Astrocyte of the spinal cord (primary cell): ENCODE results near the gene KMT2B.
A peak's percentile ranks its signal among the peaks of the same experiment; 100 is the strongest.
"Not testable (repeated sequence)": the region's sequence is repeated elsewhere in the genome, so short reads cannot be mapped to it uniquely, and the experiment has no call there.

Experiments
- DNase-seq: peaks from one replicate; pipeline ENCODE4 v3.0.0; 2011; ENCODE audit warnings: low read depth, low spot score
- H3K4me3 ChIP-seq: 2 replicates; pipeline ENCODE4 v1.5.1; 2011; ENCODE audit warnings: low read depth, mild to moderate bottlenecking, low read length, moderate library complexity
- in situ Hi-C: cut with HindIII; loops from 2 replicates; pipeline ENCODE4 v1.10.0; 2017; ENCODE audit warnings: low sequenced_read_pairs
- TF ChIP-seq, protein P1 (sequence below): IDR thresholded peaks from 2 replicates; pipeline ENCODE4 v1.5.1; 2012; ENCODE audit warnings: low read depth, mild to moderate bottlenecking, low read length, inconsistent platforms

KMT2B gene

GRCh38 chr19:35673121-35673804, 44.5 kb upstream of the KMT2B start:
- H3K4me3 ChIP-seq: peak overlapping the region; percentile 35
- TF ChIP-seq, protein P1, sequence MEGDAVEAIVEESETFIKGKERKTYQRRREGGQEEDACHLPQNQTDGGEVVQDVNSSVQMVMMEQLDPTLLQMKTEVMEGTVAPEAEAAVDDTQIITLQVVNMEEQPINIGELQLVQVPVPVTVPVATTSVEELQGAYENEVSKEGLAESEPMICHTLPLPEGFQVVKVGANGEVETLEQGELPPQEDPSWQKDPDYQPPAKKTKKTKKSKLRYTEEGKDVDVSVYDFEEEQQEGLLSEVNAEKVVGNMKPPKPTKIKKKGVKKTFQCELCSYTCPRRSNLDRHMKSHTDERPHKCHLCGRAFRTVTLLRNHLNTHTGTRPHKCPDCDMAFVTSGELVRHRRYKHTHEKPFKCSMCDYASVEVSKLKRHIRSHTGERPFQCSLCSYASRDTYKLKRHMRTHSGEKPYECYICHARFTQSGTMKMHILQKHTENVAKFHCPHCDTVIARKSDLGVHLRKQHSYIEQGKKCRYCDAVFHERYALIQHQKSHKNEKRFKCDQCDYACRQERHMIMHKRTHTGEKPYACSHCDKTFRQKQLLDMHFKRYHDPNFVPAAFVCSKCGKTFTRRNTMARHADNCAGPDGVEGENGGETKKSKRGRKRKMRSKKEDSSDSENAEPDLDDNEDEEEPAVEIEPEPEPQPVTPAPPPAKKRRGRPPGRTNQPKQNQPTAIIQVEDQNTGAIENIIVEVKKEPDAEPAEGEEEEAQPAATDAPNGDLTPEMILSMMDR: no peak
- in situ Hi-C loops: no loop called here
- peak; percentile 33 for DNase-seq

DNA sequence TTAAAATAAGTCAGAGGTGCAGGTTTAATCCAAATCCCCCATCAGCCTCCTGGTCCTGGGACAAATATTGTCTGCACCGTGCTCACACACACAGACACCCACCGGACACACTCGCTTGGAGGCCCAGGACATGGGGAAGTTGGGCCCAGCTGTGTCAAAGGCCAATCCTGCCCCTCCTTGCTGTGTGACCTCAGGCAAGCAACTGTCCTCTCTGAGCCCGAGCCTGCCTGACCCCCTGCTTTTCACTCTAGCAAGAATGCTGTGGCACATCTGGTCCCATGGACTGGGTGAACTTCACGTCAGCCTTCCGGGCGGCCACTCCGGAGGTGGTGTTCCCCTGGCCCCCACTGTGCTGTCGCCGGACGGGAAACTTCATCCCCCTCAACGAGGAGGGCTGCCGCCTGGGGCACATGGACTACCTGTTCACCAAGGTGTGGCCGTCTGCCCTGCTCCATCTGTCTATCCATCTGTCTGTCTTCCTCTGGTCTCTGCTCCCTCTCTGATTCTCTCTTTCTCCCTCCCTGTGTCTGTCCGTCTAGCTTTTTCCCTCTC, 42.1 kb upstream of the KMT2B start:
- TF ChIP-seq, protein P1: no peak
- no peak overlapping the region for H3K4me3 ChIP-seq
- no peak for DNase-seq
- in situ Hi-C loops: no loop called here

DNA sequence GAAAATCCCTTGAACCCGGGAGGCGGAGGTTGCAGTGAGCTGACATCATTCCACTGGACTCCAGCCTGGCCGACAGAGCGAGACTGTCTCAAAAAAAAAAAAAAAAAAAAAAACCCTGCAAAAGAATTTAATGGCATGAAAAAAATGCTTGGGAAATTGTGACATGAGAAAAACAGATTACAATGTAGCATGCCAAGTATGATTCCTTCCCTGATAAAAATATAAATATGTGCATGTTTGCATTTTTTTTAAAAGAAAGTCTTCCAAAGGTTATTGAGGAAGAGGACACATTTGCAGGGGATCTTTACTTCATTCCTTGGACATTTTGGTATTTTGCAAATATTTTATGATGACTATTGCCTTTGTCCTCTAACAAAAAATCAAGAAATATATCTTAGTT, 28.0 kb upstream of the KMT2B start:
- no peak overlapping the region for H3K4me3 ChIP-seq
- in situ Hi-C loops: no loop called here
- TF ChIP-seq, protein P1: no peak
- DNase-seq: no peak

- DNase-seq, H3K4me3 ChIP-seq, in situ Hi-C loops: not testable (repeated sequence)
These were observed 26.7 kb upstream of the KMT2B start for GRCh38 chr19:35691106-35691505.

DNA sequence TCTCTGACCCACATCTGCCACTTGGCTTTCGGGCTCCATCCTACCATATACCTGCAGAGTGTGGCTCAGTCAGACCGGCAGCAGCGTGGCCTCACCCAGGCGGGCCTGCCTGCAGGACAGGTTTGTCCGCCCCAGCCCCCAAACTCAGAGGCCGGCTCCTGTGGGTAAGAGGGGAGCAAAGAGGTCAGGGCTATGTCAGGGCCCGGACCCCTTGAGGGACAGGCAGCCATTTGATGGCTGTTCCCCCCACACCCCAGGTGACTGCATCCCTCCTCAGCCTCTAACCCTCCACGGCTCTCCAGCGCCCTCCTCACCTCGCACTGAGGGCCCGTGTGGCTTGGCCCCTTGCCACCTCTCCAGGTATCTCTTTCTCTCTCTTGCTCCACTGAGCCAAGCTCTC, 25.8 kb upstream of the KMT2B start:
- no peak overlapping the region for H3K4me3 ChIP-seq
- DNase-seq: no peak
- in situ Hi-C loops: no loop called here
- TF ChIP-seq, protein P1: no peak

GRCh38 chr19:35693422-35693821, 24.4 kb upstream of the KMT2B start:
- in situ Hi-C loops: no loop called here

More at GRCh38 chr19:35693422-35693821, 24.4 kb upstream of the KMT2B start:
- TF ChIP-seq, protein P1: no peak
- no peak overlapping the region for H3K4me3 ChIP-seq
- no peak for DNase-seq
